Medulla oblongata (tissue), 1 donor: Measurements from ENCODE around the gene RPP40.
"Not testable (repeated sequence)": the region's sequence is repeated elsewhere in the genome, so short reads cannot be mapped to it uniquely, and the experiment has no call there.

Source experiments
- DNase-seq: peaks from one replicate; pipeline ENCODE4 v3.0.0-alpha.2; 2015; ENCODE audit errors: extremely low spot score

RPP40 gene

DNA sequence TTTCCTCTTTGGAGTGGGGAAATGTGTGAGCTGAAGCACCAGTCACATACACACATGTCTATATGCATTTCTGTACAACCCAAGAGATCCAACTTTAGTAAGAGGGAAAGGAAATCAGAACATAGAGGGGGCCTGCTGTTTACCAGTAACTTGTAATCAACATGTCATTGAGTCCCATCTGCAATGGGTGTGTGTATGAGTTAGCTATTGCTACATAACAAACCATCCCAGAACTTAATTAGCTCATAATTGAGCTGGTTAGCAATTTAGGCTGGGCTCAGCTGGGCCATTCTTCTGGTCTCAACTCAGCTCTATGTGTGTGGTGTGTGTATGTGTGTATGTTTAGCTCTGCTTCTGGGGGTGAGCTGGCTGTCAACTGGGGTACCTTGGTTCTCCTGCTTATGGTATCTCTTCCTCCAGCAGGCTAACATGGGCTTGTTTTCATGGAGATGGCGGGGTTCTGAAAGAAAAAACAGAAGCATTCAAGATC, 10.3 kb upstream of the RPP40 start:
- no peak for DNase-seq

DNA sequence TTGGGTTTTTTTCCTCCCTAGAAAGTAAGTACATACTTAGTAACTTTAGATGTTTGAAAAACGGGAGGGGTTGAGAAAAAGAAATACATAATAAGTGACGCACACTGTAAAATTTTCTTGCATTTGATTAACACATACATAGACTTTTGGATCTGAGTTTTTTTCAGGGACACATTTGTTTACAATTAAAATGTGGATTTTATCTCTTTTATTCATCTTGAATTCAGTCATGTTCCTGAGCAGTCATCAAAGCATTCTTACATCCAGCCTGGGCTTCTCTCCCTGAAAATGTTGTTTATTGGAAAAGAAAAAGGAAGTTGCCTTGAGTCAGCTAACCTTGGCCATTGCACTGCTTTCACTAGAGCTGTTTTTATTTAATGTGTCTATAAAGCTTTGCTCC, 8.7 kb upstream of the RPP40 start:
- DNase-seq, result no peak

DNA sequence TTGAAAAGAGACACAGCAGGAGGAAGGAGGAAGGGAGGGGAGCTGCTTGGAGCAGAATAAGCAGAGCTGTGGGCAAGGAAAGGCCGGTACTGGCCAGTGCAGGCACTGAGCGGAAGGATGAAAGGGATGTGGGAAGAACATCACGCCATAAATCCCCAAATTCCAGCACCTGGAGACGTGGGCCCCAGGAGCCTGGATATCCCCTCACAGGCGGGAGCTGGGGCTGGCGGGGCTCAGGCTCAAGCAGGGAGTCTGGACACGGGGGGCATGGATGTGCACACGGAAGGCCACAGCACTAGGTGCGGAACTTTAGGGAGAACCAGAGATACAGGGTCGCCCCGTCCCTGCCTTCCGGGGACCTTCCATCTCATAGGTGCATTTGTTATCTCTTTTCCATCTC, 7.5 kb upstream of the RPP40 start:
- DNase-seq, result no peak

DNA sequence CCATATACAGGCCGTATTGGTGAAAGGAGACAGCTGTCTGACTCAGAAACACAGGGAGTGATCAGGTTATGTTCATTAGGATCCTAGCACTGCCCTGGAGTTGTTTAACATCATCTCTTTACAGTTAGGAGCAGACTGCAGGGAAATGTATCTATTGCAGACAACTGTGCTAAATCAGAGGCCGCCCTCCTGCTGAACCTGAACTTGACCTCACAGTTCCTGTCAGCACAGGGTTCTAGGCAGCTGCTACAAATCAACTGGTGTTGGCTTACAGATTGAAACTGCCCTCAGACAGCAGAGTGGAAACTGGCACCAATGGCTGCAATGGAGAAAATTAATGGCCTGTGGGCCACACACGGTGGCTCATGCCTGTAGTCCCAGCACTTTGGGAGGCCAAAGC, 3.7 kb upstream of the RPP40 start:
- no peak for DNase-seq

DNA sequence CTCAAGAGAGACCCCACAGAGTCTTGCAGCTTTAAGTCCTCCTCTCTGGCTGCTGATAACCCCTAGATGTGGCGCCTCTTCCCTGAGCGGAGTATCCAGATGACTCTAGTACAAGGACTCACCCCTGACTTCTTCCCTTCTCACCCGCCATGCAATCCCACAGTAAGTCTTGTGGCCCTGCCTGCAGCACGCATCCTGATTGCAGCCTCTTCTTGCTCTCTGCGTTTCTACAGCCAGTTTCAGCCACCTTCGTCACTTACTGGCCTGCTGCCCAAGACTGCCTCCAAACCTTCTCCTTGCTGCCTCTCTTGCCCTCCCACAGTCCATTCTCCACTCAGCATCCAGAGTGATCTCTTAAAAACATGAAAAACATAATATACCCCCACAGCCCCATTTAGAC, 2.4 kb upstream of the RPP40 start:
- DNase-seq, result no peak

DNA sequence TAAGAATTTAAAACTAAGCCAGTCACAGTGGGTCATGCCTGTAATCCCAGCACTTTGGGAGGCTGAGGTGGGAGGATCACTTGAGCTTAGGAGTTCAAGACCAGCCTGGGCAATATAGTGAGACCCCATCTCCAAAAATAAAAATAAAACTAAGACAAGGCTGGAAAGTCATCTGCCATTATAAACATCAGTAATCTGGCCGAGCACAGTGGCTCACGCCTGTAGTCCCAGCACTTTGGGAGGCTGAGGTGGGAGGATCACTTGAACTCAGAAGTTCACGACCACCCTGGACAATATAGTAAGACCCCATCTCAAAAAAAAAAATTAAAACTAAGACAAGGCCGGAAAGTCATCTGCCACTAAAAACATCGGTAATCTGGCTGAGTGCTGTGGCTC, 1.2 kb upstream of the RPP40 start:
- not testable (repeated sequence) for DNase-seq

DNA sequence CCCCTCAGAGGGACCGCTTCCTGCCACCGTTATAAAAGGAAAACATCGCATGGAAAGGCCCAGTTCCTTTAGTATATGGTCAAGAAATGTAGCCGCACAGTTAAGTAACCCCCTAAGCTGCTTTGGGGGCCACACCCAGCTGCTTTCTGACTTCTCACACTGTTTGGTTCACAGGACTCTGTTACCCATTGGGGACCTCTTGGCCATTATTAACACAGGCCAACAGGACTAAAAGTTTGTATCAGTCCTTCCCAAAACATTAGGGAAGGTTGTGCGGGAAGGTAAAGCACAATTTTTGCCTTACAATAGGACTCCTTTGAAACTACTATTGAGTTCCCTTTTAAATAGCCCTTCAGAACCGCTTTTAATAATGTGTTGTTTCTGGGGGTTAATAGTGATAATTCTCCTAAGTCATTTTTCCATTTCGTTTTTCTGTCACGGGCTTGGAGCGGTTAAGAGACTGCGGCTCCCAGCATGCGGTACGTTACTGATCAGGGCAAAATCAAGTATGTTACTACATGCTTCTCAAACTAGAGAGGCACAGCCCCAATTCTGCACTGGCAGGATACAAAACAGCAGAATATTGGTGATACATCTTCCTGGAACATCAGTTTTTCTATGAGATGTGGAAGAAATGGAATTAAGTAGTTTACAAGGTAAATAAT, 668 bp upstream of the RPP40 start:
- no peak for DNase-seq

DNA sequence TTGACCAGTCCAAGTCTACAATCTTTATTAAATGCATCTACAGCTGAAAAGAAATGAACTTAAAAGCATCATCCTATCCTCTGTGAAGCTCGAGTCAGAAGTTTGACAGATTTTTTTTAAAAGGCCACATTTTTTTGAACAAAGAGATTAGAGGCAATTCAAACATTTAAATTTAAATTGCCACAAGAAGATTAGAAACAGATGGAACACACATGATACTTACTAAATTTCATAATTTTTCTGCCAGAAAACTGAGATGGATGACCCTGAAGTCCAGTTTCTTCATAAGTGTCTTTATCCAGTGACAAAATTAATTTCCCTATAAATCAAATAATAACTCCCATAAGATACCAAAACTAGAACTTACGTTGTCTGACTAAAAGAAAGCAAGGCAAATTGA, 4.3 kb downstream of the RPP40 start:
- DNase-seq, result no peak

DNA sequence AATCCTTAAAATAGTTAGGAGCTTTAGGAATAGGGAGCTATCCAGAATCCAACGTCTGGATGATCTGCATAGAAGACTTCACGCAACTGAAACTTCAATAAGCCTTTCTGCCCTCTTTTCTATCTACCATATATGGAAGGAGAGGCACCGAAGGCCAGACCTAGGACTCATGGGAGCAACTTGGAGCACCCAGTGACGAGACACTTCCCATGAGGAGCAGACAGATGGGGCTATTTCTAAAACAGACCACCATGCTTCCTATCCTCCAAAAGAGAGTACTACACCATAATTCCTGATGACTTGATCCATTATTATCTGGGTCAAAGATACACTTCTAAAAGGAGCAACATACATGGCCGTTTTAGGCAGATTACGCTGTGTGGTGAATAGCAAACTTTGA, 6.0 kb downstream of the RPP40 start:
- DNase-seq, result no peak

DNA sequence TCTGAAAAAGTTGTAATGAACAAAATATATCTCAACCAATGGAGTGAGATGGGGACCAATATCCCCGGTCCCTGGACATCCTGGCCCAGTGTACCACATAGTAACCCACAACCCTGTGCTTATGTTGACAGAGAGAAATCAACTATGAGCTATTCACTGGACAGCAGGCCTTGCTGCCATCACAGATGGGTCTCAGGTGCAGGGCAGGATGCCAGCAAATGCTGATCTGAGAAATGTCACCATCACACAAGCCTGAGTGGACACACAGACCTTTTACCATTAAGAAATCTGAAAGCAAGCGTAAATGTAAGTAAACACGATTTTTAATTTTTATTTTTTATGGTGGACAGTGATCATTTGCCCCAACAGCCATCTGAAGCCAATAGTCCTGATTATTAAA, 9.1 kb downstream of the RPP40 start:
- no peak for DNase-seq

DNA sequence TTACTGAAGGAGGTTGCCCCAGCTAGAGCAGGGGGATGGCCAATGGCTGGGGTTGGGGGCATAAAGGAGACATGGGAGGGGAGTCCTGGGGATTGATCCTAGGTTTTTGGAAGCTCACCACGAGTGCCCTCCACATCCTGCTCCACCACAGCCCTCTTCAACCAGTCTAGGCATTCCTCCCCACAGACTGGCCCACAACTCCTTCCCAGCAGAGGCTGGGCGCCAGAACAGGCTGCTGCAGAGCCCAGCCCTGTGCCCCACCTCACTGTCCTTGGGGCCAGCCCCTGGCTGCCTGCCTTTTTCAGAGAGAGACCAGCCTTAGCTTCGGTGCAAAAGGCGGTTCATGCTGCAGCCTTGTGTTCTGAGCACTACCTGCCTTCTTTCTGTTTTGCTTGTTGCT, 16.4 kb downstream of the RPP40 start:
- no peak for DNase-seq

DNA sequence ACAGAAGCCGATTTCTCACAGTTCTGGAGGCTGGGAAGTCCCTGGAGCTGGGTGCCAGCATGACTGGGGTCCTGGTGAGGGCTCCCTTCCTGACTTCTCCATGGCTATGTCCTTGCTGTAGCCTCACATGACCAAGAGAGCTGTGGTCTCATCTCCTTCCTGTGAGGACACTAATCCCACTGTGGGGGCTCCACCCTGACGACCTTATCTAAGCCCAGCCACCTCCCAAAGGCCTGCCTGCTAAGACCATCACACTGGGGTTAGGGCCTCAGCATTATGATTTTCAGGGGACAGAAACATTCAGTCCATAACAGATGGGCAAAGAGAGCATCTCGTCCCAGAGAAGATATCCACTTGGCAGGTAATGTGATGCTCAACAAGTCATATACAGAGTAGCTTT, 16.8 kb downstream of the RPP40 start:
- DNase-seq, result no peak

DNA sequence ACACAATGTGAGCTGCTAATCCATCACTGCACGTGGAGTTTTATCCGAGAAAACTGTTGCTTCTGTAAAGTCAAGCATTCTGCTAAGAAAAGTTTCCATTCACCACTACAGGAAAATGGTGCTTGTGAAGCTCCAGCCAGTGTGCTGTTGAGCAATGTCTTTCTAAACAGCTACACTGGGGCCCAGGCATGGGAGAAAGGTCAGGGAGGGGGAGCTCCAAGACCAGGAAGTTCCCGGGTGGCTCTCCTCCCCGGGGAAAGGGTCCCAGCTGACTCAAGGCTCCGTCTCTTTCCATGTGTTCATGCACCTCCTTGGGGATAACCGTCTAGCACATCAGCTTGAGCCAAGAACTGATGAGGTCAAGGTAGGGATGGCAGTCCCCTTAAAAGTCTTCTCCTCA, 20.5 kb downstream of the RPP40 start:
- DNase-seq, result no peak

DNA sequence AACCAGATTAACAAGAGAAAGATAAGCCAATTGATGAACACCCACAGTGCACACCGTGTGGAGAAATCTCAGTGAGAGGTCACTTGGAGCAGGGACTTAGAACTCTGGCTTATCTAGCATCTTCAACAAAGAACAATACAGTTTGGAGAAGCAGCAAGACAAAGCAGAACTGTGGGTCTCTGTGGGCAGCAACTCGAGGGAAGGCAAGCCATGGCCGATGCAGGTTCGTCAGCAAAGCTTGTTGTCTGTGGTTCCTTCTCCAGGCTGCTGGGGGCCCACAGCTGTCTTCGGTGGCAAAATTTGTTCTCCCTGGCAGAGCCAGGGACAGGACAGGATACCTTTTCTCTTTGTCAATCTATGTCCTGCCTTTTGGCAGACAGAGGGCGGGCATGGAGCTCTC, 22.1 kb downstream of the RPP40 start:
- no peak for DNase-seq

DNA sequence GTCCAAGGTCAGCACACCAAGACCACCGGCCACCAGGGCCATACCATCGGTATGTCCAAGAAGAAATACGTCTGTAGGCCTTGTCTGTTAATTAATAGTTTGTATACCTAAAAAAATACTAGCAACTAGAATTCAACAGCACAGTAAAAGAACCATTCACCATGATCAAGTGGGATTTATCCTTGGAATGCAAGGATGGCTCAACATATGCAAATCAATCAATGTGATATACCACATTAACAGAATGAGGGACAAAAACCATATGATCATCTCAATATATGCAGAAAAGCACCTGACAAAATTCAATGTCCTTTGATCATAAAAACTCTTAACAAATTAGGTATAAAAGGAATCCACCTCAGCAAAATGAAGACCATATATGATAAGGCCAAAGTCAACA, 24.4 kb downstream of the RPP40 start:
- no peak for DNase-seq

DNA sequence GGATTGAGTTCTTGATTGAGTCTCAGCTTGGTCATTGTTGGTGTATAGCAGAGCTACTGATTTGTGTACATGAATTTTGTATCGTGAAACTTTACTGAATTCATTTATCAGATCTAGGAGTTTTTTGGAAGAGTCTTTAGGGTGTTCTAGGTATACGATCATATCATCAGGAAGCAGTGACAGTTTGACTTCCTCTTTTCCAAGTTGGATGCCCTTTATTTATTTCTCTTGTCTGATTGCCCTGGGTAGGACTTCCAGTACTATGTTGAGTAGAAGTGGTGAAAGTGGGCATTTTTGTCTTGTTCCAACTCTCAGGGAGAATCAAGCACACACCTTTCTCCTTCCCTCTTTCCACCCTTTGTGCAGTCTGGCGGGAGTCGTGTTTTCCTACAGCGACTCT, 26.4 kb downstream of the RPP40 start:
- no peak for DNase-seq

DNA sequence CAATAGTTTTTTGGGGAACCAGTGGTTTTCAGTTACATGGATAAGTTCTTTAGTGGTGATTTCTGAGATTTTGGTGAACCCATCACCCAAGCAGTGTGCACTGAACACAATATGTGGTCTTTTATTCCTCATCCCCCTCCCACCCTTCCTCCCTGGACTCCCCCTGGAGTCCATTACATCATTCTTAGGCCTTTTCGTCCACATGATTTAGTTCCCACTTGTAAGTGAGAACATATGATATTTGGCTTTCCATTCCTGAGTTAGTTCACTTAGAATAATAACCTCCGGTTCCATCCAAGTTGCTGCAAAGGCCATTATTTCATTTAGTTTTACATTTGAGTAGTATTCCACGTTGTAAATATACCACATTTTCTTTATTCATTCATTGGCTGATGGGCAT, 28.3 kb downstream of the RPP40 start:
- no peak for DNase-seq

DNA sequence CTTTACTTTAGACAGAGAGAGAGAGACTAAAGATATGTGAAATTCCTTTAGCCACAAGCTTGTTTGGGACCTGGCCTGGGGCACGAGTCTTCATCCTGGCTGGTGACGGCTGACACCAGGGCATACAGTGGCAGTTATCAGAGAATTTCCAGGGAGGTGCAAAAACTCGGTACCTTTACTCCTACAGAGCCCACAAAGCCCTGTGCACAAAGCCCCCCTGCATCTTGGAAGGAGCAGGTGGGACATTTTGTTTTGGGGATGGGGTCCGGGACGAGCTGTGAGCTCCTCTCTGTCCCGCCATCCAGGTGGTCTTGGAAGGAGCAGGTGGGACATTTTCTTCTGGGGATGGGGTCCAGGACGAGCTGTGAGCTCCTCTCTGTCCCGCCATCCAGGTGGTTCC, 28.9 kb downstream of the RPP40 start:
- DNase-seq, result no peak

DNA sequence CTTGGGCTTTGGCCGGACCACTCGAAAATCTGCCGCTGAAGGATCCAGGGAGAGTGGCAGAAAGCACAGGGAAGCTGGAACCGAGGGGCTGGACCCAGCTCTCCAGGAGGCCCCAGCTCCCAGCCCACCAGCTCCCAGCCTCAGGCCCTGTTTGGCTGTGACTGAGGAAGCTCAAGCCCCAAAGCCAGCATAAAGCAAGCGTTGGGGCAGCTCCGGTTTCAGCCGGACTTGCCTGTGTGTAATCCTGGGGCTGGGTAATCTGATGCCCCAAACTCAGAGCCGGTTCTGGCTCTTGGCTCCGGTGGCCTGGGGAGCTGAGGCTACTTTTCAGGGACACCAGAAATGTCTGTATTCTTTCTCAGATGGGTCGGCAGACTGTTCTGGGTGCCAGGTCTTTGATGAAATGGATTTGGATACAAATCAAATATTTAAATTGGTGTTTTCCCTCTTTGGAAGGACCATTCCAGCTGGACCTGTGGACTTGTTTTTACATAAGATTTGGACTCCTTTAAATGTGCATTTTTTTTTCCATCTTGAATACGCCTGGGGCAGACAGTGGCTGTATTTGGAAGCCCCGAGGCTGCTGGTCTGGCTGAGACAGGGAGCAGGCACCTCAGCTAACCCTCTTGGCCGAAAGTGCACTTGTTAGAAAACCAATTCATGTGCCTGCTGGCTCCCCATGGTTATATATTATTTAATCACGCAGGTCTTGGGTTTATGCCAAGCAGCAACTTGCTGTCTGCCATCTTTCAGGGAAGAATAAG, 29.7 kb downstream of the RPP40 start:
- DNase-seq, result peak; percentile 54

DNA sequence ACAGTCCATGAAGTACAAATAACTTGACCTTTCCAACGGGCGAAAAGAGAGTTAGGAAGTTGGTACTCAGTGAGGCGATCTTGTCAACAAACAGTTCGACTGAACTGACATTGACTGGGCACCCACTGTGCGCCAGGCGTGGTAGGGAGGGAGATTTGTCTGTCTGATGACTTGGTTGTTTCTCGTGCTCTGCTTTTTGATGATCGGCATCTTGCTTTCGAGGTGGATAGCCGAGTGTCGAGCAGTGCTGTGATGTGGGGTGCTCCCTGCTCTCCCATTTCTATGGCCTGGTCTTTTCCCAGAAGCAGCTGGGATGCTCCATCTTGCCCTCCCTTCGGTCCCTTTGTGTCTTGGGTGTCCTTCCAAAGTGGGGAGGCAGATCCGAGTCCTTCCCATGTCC, 30.4 kb downstream of the RPP40 start:
- DNase-seq, result no peak

DNA sequence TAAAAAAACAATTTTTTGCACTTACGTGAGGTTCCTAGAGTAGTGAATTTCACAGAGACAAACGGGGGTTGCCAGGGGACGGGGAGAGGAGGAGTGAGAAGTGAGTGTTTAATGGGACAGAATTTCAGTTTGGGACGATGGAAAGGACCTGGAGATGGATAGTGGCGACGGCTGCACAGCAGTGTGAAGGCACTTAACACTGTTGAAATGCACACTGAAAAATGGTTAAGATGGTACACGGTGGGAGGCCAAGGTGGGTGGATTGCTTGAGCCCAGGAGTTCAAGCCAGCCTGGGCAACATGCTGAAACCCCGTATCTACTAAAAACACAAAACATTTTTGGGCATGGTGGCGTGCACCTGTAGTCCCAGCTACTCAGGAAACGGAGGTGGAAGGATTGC, 31.4 kb downstream of the RPP40 start:
- no peak for DNase-seq

DNA sequence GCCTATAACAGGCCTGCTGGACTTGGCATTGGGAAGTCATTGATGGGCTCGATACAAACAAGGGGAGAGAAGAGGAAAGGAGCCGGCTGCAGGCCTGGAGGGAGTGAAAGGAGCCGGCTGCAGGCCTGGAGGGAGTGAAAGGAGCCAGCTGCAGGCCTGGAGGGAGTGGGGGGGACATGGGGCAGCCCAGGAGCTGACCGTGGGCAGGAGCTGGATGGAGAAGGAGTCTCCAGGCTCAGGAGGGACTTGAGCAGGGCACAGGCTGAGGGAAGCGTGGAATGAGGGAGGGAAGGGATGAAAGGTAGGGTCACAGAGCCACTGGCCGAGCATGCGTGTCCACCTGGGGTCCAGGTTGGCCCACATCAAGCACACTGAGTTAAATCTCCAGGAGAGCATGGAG, 32.0 kb downstream of the RPP40 start:
- DNase-seq, result no peak

DNA sequence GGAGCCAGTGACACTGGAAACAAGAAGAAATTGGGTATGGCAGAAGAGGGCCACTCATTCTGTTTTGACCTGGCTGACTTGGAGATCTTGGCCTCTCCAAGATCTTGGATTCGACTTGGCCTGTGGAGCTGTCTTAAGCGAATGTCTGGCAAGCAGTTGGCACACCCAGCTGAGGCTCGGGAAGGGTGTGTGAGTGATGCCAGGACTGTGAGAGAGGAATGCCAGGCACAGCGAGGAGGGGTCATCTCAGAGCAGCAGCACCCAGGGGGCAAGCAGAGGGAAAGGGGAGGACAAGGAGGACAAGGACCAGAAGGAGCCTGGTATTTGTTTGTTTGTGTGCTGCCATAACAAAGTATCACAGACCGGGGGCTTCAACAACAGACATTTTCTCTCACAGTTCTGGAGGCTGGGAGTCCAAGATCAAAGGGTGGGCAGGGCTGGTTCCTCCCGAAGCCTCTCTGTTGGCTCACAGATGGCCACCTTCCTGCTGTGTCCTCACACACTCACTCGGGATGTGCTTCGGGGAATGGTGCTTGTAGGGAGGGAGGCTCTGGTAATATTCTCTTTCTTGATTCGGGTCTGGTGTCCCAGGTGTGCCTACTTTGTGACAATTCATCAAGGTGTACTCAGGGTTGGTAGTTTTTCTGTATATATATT, 33.0 kb downstream of the RPP40 start:
- no peak for DNase-seq
